ENCODE results near the gene ABI3BP.

GRCh38 chr3:100775226-100775625 lies 218.0 kb downstream of the ABI3BP start:
- no peak for TF ChIP-seq YY1 (IDR thresholded peaks at IDR 0.05; ENCODE audit: low read depth)
- TF ChIP-seq EP300 (IDR thresholded peaks at IDR 0.05; ENCODE audit: borderline replicate concordance) = no peak
- no peak for TF ChIP-seq CEBPB (IDR thresholded peaks at IDR 0.05)
- TF ChIP-seq MAX (IDR thresholded peaks at IDR 0.05) = no peak
- TF ChIP-seq TAF1 (IDR thresholded peaks at IDR 0.05; ENCODE audit: low read depth) = no peak
- TF ChIP-seq FOXM1 (IDR thresholded peaks at IDR 0.05; ENCODE audit: borderline replicate concordance, low read depth) = no peak
- no peak for TF ChIP-seq RAD21 (IDR thresholded peaks at IDR 0.05; ENCODE audit: low read depth)
- TF ChIP-seq EGR1 (IDR thresholded peaks at IDR 0.05) = no peak
- no peak for TF ChIP-seq ZBTB7A (IDR thresholded peaks at IDR 0.05; ENCODE audit: low read depth)
- no peak for TF ChIP-seq TEAD4 (IDR thresholded peaks at IDR 0.05)
- TF ChIP-seq, protein P1, sequence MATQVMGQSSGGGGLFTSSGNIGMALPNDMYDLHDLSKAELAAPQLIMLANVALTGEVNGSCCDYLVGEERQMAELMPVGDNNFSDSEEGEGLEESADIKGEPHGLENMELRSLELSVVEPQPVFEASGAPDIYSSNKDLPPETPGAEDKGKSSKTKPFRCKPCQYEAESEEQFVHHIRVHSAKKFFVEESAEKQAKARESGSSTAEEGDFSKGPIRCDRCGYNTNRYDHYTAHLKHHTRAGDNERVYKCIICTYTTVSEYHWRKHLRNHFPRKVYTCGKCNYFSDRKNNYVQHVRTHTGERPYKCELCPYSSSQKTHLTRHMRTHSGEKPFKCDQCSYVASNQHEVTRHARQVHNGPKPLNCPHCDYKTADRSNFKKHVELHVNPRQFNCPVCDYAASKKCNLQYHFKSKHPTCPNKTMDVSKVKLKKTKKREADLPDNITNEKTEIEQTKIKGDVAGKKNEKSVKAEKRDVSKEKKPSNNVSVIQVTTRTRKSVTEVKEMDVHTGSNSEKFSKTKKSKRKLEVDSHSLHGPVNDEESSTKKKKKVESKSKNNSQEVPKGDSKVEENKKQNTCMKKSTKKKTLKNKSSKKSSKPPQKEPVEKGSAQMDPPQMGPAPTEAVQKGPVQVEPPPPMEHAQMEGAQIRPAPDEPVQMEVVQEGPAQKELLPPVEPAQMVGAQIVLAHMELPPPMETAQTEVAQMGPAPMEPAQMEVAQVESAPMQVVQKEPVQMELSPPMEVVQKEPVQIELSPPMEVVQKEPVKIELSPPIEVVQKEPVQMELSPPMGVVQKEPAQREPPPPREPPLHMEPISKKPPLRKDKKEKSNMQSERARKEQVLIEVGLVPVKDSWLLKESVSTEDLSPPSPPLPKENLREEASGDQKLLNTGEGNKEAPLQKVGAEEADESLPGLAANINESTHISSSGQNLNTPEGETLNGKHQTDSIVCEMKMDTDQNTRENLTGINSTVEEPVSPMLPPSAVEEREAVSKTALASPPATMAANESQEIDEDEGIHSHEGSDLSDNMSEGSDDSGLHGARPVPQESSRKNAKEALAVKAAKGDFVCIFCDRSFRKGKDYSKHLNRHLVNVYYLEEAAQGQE (IDR thresholded peaks at IDR 0.05; ENCODE audit: low read depth) = no peak
- TF ChIP-seq NFIC (IDR thresholded peaks at IDR 0.05) = no peak
- no peak for TF ChIP-seq USF1 (IDR thresholded peaks at IDR 0.05)
- TF ChIP-seq CREB1 (IDR thresholded peaks at IDR 0.05; ENCODE audit: low read depth) = no peak

Data from Ishikawa (cell line).